ENCODE measurements around the gene KCNH1. TPM values are rescaled to one million over a fixed set of nuclear protein-coding genes. Genes with fewer than 3 reads are reported as not detected.
A peak's percentile ranks its signal among the peaks of the same experiment; 100 is the strongest.

KCNH1 gene
- total RNA-seq, 1 donor from 2014 or later = 6.3 TPM

DNA sequence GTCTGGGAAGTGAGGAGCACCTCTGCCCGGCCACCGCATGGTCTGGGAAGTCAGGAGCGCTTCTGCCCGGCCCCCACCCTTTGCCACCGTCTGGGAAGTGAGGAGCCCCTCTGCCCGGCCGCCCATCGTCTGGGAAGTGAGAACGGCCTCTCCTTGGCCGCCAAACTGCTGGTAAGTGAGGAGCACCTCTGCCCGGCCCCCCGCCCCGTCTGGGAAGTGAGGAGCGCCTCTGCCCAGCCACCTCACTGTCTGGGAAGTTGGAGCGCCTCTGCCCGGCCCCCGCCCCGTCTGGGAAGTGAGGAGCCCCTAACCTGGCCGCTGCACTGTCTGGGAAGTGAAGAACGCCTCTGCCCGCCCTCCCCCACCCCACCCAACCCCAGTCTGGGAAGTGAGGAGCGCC lies 22.6 kb downstream of the KCNH1 start:
- H3K4me1 Mint-ChIP-seq (ENCODE audit: low read depth) = peaks cover 4% of the 10 kb centered on the region
- DNase-seq (ENCODE audit: low spot score) = no peak
- H3K36me3 Mint-ChIP-seq (ENCODE audit: low read depth) = no peaks in the 10 kb centered on the region
- H3K4me3 Mint-ChIP-seq (ENCODE audit: unreplicated experiment) = no peak overlapping the region
- no peaks in the 10 kb centered on the region for H3K27me3 Mint-ChIP-seq (ENCODE audit: low read depth)
- TF ChIP-seq, protein P1, sequence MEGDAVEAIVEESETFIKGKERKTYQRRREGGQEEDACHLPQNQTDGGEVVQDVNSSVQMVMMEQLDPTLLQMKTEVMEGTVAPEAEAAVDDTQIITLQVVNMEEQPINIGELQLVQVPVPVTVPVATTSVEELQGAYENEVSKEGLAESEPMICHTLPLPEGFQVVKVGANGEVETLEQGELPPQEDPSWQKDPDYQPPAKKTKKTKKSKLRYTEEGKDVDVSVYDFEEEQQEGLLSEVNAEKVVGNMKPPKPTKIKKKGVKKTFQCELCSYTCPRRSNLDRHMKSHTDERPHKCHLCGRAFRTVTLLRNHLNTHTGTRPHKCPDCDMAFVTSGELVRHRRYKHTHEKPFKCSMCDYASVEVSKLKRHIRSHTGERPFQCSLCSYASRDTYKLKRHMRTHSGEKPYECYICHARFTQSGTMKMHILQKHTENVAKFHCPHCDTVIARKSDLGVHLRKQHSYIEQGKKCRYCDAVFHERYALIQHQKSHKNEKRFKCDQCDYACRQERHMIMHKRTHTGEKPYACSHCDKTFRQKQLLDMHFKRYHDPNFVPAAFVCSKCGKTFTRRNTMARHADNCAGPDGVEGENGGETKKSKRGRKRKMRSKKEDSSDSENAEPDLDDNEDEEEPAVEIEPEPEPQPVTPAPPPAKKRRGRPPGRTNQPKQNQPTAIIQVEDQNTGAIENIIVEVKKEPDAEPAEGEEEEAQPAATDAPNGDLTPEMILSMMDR (IDR thresholded peaks at IDR 0.05) = no peak
- H3K27ac Mint-ChIP-seq (ENCODE audit: unreplicated experiment) = no peak overlapping the region
- H3K9me3 Mint-ChIP-seq (ENCODE audit: low read depth) = peaks cover 14% of the 10 kb centered on the region

DNA sequence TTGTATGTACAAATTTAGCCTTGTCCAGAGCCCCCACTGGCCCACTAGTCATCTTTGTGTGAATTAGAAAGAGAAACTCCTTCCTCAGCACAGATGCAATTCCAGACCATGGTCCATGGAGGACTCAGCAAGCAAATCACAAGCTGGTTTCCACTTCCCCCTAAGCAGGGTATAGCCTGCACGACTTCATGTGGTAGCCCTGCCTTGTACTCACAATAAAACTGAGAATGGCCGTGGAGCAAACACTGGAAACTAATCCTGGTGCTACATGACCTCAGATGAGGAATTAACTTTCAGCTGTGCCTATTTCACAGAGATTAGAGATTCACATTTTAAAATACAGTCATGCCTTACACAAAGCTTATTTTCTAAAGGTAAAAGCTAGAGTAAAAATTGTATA lies 32.5 kb downstream of the KCNH1 start:
- DNase-seq (ENCODE audit: low spot score) = no peak
- Mint-ChIP-seq H3K9me3 (ENCODE audit: low read depth) (no peaks in the 10 kb centered on the region), H3K27ac (ENCODE audit: unreplicated experiment) (no peak overlapping the region), H3K4me1 (ENCODE audit: low read depth) (peaks cover 53% of the 10 kb centered on the region), H3K36me3 (ENCODE audit: low read depth) (no peaks in the 10 kb centered on the region), H3K4me3 (ENCODE audit: unreplicated experiment) (no peak overlapping the region), H3K27me3 (ENCODE audit: low read depth) (no peaks in the 10 kb centered on the region)
- TF ChIP-seq, protein P1 (IDR thresholded peaks at IDR 0.05) = no peak

DNA sequence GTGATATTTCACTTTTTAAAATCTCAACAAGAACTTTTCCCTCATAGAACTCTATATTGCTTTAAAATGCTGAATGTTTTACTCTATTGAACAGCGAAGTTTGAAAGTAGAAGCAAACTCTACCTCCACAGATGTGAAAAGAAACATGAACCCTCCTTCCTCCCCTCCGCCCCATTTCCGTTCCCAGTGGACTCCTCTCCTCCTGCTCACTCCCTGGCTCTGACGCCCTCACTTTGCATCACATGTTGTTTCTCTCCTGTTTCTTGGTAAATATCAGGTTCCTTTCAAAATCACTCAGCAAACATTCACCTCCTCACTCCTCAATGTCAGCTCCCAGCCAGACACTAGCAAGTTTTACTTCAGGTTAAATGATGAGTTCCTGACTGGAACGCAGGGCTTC lies 34.6 kb downstream of the KCNH1 start:
- H3K36me3 Mint-ChIP-seq (ENCODE audit: low read depth) = no peaks in the 10 kb centered on the region
- TF ChIP-seq, protein P1 (IDR thresholded peaks at IDR 0.05) = no peak
- no peaks in the 10 kb centered on the region for H3K9me3 Mint-ChIP-seq (ENCODE audit: low read depth)
- no peak overlapping the region for H3K4me3 Mint-ChIP-seq (ENCODE audit: unreplicated experiment)
- H3K27ac Mint-ChIP-seq (ENCODE audit: unreplicated experiment) = peak overlapping the region; percentile 70
- H3K4me1 Mint-ChIP-seq (ENCODE audit: low read depth) = peaks cover 36% of the 10 kb centered on the region
- H3K27me3 Mint-ChIP-seq (ENCODE audit: low read depth) = no peaks in the 10 kb centered on the region
- DNase-seq (ENCODE audit: low spot score) = no peak

DNA sequence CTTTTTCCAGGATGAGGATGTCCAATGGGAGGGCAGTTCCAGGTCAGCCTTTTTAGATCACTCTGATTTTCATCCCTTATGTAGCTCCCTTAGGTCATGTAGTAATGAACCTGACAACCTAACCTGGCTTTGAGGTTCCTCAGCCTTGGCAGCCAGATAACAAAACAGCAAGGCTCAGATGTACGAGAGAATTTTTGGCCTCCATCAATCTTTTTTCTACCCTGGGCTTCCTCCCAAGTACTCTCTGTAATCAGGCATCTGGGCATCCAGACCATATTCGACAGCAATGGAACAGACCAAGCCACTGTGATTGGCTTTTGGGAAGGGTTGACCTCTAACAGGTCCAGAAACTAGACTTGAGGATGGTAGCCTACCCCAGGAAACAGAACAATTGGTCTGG lies 38.6 kb downstream of the KCNH1 start:
- H3K27ac Mint-ChIP-seq (ENCODE audit: unreplicated experiment) = no peak overlapping the region
- no peaks in the 10 kb centered on the region for H3K27me3 Mint-ChIP-seq (ENCODE audit: low read depth)
- TF ChIP-seq, protein P1 (IDR thresholded peaks at IDR 0.05) = no peak
- peaks cover 23% of the 10 kb centered on the region for H3K4me1 Mint-ChIP-seq (ENCODE audit: low read depth)
- peaks cover 2% of the 10 kb centered on the region for H3K36me3 Mint-ChIP-seq (ENCODE audit: low read depth)
- DNase-seq (ENCODE audit: low spot score) = no peak
- H3K9me3 Mint-ChIP-seq (ENCODE audit: low read depth) = no peaks in the 10 kb centered on the region
- no peak overlapping the region for H3K4me3 Mint-ChIP-seq (ENCODE audit: unreplicated experiment)

DNA sequence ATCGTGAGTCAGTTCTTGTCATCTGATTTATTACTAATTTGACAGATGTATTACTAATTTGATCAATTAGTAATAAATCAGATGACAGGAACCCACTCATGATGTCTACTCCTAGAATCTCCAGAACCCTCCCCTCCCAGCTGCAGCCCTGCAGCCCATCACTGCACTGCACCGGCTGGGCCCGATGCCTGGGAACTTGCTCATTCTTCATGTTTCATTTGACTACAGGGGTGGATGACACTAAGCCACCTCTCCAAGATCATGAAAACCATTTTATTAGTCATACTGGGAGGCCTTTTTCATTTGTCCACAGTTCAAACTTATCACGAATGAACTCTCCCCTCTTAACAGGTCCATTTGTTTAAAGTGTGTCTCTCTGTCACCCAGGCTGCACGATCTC lies 41.0 kb downstream of the KCNH1 start:
- no peak overlapping the region for H3K27ac Mint-ChIP-seq (ENCODE audit: unreplicated experiment)
- TF ChIP-seq, protein P1 (IDR thresholded peaks at IDR 0.05) = no peak
- H3K27me3 Mint-ChIP-seq (ENCODE audit: low read depth) = no peaks in the 10 kb centered on the region
- no peak for DNase-seq (ENCODE audit: low spot score)
- no peaks in the 10 kb centered on the region for H3K9me3 Mint-ChIP-seq (ENCODE audit: low read depth)
- H3K4me3 Mint-ChIP-seq (ENCODE audit: unreplicated experiment) = no peak overlapping the region
- peaks cover 4% of the 10 kb centered on the region for H3K4me1 Mint-ChIP-seq (ENCODE audit: low read depth)
- peaks cover 2% of the 10 kb centered on the region for H3K36me3 Mint-ChIP-seq (ENCODE audit: low read depth)
